ENCODE data around the gene ACSL3.
"Not testable (repeated sequence)": the region's sequence is repeated elsewhere in the genome, so short reads cannot be mapped to it uniquely, and the experiment has no call there.

Gene ACSL3

GRCh38 chr2:222860740-222861410 is at the start of gene ACSL3:
Gene ACSL3 (plus strand): TSS chr2:222861036. CDS start chr2:222908773, 47,737 bp downstream.
- DNase-seq: peak; percentile 96

- DNase-seq: no peak
Measured at GRCh38 chr2:222811828-222812227, 49.0 kb upstream of the ACSL3 start.

- DNase-seq: no peak
Measured at GRCh38 chr2:222813177-222813843, 47.5 kb upstream of the ACSL3 start.

GRCh38 chr2:222819722-222820333 is 41.0 kb upstream of the ACSL3 start:
- DNase-seq: no peak

DNA sequence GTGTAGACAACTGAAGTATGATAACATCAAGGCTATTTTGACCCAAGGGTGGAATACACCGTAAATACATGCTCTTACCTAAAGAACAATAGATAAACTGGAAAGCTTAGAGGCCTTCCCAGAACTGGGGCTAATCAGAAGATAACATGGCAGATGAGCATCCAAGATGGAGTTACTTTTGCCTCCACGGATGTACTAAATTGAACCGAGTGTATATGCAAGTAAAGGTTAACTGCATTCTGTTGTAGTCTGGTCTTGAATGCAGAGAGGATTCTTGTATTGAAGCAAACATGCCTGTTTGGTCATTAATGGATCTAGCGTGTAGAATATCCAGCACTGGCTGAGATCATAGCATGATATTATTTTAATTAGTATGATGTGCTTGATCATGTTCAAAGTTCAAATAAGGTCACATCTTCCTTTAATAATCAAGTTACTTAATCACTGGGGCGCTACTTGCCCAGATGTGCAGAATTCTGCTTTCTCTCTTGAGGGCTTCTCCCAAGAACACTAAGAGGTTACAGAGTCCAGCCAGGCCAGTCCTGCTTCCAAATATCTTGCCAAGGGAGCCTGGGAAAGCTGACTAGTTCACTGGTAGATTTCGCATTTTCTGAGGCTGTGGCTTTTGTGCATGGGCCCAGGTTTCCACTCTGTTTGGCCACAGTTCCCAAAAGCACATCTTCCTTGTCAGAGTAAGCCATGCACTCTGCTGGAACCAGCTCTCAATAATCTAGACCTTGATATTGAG is 37.5 kb upstream of the ACSL3 start:
- DNase-seq: no peak

GRCh38 chr2:222825031-222825430 is 35.8 kb upstream of the ACSL3 start:
- DNase-seq: no peak

GRCh38 chr2:222827417-222827816 is 33.4 kb upstream of the ACSL3 start:
- no peak for DNase-seq

GRCh38 chr2:222828572-222828971 is 32.3 kb upstream of the ACSL3 start:
- DNase-seq: no peak

- DNase-seq: no peak
Measured at GRCh38 chr2:222830164-222830563, 30.7 kb upstream of the ACSL3 start.

DNA sequence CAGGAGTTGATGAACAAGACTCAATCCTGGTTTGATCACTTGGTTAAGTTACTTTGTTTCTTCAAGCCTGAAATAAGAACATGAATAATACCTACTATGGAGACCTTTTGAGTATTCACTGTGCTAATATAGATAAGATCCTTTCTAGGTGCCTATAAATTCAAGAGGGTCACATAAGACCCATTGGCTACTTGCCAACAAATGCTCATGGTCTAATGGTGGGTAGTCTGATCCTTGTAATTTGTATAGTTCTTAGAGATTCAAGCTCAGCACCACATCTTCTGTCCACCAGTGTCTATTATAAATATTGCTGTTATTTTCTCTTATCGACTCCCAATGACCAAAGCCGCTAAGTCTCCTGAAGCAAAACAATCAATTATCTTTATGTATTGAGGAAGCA is 27.4 kb upstream of the ACSL3 start:
- DNase-seq: no peak

- peak; percentile 19 for DNase-seq
Measured at GRCh38 chr2:222835143-222835822, 25.6 kb upstream of the ACSL3 start.

GRCh38 chr2:222835823-222836151 is 25.0 kb upstream of the ACSL3 start:
- no peak for DNase-seq

DNA sequence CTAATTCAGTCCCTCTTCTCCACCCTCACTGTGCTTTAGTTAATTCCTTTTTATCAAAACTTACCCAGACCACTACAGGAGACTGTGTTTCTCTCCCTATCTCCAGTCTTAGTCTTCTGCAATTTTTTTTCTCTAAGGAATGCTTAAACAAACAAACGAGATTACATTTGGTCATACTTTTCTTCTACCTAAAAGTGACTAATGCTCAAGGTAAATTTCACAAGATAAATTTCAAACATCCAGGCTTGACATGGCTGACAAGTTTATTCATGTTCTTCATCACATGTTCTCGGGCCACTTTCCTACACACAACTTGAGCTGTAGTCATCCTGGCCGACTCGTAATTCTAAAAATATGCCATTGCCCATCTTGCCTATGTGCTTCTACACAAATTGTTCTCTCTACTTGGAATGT is 23.2 kb upstream of the ACSL3 start:
- DNase-seq: no peak

- no peak for DNase-seq
Measured at GRCh38 chr2:222840060-222840802, 20.6 kb upstream of the ACSL3 start.

GRCh38 chr2:222842491-222843174 is 18.2 kb upstream of the ACSL3 start:
- DNase-seq: no peak

GRCh38 chr2:222844323-222844722 is 16.5 kb upstream of the ACSL3 start:
- no peak for DNase-seq

- not testable (repeated sequence) for DNase-seq
Measured at GRCh38 chr2:222845314-222845713, 15.5 kb upstream of the ACSL3 start.

GRCh38 chr2:222846003-222846402 is 14.8 kb upstream of the ACSL3 start:
- DNase-seq: no peak

DNA sequence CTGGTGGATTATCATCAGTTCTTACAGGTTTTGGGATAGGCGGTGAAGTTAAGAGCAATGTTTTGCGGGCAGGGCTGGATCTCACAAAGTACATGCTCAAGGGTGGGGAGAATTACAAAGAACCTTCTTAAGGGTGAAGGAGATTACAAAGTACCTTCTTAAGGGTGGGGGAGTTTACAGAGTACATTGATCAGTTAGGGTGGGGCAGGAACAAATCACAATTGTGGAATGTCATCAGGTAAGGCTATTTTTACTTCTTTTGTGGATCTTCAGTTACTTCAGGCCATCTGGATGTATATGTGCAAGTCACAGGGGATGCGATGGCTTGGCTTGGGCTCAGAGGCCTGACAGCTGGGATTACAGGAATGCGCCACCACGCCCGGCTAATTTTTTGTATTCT is 12.8 kb upstream of the ACSL3 start:
- not testable (repeated sequence) for DNase-seq

GRCh38 chr2:222848862-222849261 is 12.0 kb upstream of the ACSL3 start:
- no peak for DNase-seq

DNA sequence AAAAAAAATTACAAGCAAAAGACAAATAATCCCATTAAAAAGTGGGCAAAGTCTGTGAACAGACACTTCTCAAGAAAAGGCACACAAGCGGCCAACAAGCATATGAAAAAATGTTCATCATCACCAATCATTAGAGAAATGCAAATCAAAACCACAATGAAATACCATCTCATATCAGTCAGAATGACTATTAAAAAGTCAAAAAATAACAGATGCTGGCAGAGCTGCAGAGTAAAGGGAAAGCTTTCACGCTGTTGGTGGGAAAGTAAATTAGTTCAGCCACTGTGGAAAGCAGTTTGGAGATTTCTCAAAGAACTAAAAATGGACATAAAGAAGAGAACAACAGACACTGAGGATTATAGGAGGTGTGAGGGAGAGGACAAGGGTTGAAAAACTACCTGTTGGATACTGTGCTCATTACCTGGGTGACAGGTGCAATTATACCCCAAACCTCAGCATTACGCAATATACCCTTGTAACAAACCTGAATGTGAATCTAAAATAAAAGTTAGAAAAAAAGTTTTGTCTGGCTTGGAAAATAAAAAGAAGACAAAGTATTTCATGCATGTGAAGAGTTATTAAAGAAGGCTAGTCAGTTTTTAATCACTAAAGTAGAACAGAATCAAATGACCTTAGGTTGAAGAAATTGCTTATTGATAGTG is 8.7 kb upstream of the ACSL3 start:
- no peak for DNase-seq

Data from NCI-H1105 (cell line).